DMS153 treated with DMSO at 0.1 percent for 48 hours (cell line): ENCODE results near the gene DCP2.

ENCODE experiments used
- DNase-seq: peaks from one replicate; lab custom pipeline; 2025; ENCODE audit not compliant: unreplicated experiment; lab: John Stamatoyannopoulos, UW

Gene DCP2

DNA sequence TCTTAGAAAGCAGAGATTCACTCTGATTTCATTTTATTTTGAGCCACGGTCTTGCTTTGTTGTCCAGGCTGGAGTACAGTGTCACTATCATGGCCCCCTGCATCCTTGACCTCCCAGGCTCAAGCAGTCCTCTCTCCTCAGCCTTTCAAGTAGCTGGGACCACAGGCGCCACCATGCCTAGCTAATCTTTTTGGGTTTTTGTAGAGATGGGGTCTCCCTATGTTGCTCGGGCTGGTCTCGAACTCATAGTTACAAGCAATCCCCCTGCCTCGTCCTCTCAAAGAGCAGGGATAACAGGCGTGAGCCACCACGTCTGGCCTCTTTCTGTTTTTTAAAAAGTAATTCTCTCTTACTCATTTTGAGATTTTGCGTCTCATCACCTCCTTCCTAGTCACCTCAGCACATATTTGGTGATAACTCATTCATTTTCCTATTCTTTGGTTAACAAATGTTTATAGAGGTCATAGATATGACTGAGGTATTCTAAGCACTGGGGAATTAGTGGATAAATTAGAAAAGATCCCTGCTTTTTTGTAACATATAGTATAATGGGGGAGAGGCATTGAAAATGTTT lies 10.8 kb upstream of the DCP2 start:
- no peak for DNase-seq

DNA sequence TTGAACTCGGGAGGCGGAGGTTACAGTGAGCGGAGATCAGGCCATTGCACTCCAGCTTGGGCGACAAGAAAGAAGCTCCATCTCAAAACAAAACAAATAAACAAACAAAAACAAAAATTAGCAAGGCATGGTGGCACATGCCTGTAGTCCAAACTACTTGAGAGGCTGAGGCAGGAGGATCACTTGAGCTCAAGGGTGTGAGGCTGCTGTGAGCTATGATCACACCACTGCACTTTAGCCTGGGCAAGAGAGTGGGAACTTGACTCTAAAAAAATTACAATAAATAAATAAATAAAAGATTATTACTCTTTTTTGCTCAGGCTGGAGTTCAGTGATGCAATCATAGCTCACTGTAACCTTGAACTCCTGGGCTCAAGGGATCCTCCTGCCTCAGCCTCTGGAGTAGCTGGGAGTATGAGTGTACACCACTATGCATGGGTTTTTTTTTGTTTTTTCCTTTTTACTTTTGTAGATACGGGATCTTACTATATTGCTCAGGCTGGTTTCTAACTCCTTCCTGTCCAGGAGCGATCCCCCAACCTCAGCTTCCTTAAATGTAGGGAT lies 9.0 kb upstream of the DCP2 start:
- DNase-seq, result no peak

DNA sequence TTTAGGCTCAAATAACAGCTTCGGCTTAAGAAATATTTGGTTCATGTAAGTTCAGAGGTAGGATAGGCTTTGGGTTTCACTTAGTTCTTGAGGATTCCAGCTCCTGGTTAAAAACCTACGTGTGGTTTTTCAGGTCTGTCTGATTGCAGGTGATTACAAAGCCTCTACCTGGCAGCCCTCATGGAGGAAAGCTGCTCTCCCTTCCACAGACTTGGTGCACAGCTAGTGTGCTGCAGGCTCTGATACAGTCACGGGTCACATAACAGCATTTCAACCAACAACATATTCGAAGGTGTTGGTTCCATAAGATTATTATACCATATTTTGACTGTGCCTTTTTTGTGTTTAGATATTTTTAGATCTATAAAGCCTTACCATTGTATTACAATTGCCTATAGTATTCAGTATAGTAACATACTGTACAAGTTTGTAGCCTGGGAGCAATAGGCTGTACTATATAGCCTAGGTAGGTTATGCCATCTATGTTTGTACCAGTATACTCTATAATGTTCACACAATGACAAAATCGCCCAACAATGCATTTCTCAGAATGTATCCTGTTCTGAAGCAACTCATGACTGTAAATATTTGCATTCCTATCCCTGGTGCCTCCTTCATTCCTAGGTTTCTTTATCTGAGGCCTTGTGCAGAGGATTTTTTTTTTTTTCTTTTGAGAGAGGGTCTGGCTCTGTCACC lies 8.0 kb upstream of the DCP2 start:
- DNase-seq, result no peak

DNA sequence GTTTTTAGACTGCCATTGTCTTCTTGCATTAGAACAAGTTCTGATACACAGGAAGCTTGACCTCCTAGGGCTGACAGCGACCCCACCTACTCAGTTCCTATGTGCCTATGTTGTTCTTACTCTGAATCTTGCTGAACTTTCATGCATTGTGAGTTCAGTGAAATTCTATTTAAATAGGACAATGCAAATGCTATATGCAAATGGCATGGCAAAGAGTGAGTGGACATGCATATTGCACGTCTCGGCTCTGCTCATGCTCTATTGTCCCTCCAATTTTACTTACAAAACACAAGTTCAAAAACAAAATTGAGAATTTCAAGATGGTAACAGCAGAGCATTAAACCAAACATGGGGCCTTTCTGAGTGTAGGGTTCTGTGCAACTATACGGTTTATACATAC lies 5.3 kb upstream of the DCP2 start:
- DNase-seq, result no peak

DNA sequence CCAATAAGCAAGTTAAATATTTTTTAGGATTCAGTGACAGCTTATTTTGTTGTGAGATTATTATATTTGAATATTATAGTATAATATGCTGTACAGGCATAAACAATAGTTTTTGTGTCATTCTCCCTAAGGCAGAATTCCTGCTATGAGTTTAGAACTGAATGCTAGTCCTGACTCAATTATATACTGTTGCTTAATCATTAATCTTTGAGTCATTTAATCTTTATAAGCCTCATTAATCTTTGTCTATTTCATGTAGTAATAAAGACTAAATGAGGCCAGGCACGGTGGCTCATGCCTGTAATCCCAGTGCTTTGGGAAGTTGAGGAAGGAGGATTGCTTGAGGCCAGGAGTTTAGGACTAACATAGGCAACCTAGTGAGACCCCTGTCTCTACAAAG lies 3.6 kb upstream of the DCP2 start:
- no peak for DNase-seq

DNA sequence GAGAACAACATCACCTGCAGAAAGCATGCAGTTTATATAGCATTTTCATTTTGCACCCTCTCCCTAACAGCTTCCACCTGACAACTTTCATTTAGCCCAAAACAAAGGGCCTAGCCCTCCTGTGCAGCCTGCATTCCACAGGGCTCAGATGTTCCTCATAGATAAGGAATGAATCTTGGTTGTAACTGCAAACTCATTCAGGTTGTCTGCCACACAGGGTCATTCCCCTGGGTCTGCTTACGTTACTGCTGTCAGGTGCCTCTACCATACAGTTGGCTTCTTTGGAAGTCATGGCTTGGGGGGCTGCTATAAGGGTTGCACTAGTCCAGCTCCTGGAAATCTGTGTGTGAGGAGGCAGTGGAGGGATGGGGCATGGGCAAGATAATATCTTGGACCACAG lies 2.7 kb upstream of the DCP2 start:
- no peak for DNase-seq

DNA sequence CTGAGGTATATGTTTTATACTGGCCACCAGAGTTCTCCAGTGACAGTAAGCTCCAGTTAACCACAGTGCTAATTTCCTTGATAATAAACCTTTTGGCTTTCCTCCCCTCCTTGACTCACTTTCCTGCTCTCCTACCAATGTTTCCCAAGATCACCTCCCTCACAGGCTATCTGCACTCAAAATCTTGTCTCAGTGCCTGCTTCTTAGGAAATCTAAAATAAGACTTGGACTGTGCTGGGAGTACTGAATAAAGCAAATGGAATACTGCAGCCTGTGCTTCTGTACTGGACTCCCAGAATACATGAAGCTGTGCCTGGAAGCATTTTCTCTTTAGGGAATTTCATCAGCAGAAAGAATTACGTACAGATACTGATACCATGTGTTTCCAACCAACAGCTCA lies 1.7 kb upstream of the DCP2 start:
- no peak for DNase-seq

DNA sequence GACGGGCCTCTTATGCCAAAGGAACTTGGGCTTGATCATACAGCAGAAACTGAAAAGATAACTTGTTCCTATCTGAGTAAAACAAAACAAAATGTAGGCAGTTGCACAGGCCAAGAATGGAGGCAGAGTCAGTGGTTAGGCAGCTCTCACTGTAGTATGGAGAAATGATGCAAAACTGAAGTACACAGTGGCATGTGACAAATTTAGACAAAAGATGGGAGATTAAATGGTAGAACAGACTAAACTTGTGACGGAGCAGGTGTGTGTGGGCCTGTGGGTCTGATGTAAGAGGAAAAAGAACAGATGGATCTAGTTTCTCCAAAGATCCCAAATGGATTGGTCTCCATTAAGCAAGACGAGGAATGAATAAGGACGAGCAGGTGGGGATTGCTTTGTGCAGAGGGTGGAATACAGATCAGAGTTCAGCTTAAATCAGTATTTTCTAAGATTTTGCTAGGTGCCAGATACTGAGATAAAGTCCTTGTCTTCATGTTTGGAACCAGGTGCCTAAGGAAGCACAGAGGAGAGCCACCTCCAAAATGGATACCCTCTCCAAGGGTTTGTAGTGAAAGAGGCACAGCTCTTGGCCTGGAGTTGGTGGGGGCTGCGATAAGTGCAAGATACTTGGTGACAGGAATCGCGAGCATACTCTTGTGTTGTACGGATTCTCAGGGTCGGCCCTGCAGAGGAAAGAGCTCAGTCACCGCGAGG lies 722 bp upstream of the DCP2 start:
- peak; percentile 47 for DNase-seq

DNA sequence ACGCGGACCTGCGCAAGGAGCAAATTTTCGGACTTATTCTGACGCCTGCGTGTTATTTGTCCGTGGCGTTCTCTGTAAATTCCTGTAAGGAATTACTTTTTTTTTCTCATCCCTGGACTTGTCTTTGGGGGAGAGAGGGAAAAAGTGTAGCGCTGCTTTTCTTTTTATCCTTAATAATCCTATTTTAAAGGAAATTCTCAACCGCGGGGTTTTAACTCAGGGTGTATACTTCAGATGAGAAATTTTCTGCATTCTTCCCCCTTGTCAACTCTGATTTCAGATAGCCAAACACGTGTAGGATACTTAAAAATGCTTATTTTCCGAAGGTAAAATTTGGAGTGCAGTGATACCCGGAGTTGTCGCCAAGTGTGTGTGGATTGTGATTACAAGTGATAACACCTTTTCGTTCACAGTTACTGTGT lies 853 bp downstream of the DCP2 start:
- no peak for DNase-seq

DNA sequence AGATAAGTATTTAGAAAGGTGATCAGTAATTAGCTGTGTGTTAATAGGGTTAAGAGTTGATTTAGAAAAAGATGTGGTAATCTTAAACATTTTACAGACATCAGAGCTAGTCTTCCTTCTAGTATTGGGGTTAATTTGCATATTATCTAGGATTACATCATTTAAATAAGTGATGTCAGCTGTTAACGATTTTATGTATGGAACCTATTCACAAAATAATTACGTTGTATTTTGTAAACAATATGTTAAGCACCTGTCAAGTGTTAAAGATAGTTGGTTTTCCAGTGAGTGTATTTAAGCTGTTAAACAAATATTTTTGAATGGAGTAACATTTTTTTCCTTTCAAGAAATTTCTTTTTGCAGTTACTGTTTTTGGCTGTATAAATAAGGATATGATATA lies 2.2 kb downstream of the DCP2 start:
- no peak for DNase-seq

DNA sequence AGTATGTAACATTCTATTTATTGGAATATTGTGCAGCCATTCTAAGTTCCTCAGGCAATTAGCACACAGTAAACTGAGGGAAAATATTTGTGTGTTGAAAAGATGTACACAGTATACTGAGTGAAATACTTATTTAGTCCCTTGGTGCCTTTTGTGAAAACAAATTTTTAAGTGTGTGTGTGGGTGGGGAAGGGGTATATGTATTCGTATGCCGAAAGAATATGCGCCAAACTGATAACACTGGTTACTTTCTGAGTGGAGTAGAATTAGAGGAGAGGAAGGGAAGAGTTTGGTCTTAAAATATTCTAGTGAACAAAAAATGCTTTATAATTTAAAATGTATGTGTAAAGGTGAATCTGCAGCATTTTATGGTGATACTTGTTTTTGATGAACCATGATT lies 3.1 kb downstream of the DCP2 start:
- no peak for DNase-seq

DNA sequence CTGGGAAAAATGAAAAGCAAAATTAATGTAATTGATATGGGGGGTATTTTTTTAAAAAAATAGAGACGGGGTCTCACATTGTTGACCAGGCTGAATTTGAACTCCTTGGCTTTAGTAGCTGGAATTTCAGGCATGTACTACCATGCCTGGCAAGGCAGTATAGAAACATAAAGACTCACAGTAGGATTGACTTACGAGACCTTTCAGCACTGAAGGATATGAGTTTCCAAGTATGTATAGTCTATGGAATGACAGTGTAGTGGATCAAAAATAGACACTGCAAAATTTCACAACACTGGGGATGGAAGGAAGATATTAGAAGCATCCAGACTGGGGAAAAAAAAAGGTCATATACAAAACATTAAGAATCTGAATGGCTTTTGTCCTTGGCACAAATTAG lies 6.8 kb downstream of the DCP2 start:
- DNase-seq, result no peak

DNA sequence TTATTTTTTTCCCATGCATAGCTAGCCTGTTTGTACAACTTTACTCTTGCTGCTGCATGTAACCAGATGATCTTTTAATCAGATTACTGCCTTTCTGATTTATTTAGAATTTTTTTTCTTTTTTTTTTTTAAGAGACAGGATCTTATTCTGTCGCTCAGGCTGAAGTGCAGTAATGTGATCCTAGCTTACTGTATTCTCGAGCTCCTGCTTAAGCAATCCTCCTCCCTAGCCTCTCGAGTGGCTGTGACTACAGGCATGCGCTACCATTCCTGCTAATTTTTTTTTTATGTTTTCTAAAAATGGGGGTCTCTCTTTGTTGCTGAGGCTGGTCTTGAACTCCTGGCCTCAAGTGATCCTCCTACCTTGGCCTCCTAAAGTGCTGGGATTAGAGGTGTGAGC lies 9.6 kb downstream of the DCP2 start:
- DNase-seq, result no peak

DNA sequence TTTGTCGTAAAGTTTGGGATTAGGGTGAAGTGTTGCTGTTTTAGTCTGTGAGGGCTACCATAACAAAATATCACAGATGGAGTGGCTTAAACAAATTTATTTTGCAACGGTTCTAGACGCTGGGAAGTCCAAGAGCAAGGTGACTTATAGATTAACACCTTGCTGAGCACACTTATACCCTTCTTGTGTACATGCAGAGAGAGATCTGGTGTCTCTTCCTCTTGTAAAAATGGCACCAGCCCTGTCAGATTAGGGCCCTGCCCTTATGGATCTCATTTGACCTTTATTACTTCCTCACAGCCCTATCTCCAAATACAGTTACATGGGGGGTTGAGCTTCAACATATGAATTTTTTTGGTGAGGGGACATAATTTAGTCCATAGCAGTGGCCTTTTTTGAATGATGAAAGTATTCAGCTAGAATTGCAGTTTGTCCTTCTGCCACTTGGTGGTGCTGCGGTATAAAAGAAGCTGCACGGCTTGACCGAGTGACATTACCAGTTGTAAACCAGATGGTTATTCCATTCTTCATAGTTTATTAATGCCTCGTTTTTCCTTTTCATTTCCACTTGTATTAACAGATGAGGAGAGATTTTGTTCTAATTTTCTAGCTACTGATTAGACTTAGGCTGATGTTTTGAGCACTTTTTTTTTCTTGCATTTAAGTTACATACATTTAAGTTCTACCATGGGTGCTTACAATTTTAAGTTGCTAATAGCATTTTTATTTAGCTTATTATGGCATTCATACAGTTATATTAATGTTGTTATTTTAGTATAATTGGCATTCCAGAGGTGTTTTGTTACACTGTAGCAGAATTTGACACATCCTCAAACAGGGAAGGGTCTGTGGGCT lies 19.4 kb downstream of the DCP2 start:
- DNase-seq, result no peak

DNA sequence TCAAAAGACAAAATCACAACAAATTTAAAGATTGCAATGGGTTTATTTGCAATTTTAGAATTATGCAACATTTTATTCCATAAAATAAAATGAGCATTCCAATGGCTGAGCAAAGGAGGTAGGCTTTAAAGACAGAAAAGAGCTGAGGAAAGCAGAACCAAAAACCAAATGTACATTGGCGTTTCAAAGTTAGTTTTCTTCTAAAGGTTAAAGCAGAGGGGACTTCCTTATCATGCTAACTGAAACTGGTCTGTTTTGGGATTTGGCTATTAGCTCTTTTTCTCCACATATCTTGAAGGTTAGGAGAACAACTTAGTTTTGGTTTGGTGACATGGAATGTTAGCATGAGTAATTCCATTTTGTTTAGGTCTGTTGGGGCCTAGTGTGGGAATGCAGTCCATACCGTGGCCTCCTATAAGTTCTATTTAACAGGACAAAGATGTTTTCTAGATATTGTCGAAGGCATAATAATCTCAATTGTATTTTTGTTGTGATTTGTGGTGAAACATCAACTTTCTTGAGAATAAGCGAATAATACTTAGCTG lies 20.3 kb downstream of the DCP2 start:
- DNase-seq, result no peak

DNA sequence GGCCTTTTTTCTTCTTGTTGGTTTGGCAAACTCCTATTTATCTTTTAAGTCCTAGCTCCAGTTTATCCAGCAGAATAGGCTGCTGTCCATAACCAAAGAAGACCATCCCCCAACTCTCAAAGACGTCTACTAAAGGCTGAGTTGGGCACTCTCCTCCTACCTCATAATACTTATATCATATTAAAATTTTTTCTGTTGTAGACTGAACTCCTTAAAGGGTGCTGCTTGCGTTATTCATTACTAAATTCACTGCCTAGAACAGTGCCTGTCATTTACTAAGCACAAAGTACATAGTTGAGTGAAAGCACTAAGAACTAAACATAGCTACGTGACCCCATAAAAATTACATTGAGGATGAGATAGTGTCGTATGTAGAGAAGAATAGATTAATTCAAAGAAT lies 21.7 kb downstream of the DCP2 start:
- DNase-seq, result no peak

DNA sequence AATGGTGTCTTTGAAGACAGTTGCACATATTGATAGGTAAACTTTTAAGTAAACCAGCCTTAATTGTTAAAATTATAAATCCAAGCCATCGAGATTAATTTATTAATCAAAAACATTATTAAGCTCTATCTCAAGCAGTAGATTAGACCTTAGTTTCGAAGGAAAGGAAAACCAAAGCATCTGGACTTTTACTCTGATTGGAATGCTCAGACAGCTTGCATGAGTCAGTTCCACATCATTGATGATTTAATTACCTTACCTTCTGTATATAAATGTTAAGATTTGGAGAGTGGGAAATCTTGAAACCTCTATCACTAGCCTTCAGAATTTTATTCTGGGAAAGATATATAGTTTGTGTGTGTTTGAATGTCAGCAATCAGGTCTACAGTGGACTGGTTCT lies 23.9 kb downstream of the DCP2 start:
- no peak for DNase-seq

DNA sequence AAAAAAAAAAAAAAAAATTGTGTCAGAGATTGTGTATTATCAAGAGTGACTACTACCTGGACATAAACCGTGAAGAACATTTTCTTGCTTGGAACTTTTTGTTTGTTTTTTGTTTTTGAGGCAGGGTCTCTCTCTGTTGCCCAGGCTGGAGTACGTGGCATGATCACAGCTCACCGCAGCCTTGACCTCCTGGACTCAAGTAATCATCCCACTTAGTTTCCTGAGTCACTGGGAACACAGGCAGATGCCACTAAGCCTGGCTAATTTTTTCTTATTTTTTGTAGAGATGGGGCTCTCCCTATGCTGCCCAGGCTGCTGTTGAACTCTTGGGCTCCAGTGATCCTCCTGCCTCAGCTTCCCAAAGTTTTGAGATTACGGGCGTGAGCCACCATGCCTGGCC lies 25.8 kb downstream of the DCP2 start:
- DNase-seq, result no peak

DNA sequence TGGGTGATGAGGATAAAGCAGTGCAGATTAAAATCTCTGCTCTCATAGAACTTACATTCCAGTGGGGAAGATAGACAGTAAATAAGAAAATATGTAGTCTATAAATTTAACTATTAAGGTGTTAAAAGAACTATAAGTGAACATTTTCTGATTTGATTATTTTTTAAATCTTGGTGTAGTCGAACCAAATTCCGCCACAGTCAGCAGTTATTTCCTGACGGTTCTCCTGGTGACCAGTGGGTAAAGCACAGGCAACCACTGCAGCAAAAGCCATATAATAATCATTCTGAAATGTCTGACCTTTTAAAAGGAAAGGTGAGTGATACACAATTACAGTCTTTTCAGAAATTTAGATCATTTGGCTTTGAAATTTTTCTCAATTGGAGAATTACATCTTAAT lies 27.2 kb downstream of the DCP2 start:
- no peak for DNase-seq

DNA sequence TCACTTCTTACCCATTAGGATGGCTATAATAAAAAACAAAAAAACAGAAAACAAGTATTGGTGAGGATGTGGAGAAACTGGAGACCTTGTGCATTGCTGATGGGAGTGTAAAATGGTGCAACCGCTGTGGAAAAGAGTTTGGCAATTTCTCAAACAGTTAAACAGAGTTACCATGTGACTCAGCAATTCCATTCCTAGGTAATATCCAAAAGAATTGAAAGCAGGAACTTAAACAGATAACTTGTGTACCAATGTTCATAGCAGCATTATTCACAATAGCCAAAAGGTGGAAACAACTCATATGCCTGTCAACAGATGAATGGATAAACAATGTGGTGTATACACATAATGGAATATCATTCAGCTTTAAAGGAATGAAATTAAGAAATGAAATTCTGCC lies 28.9 kb downstream of the DCP2 start:
- DNase-seq, result no peak
